Measurements from ENCODE around the gene UPP2. TPM values are rescaled to one million over a fixed set of nuclear protein-coding genes. Genes with fewer than 3 reads are reported as not detected.

UPP2 gene
- total RNA-seq, 1 experiment from 2014 or later: not detected

DNA sequence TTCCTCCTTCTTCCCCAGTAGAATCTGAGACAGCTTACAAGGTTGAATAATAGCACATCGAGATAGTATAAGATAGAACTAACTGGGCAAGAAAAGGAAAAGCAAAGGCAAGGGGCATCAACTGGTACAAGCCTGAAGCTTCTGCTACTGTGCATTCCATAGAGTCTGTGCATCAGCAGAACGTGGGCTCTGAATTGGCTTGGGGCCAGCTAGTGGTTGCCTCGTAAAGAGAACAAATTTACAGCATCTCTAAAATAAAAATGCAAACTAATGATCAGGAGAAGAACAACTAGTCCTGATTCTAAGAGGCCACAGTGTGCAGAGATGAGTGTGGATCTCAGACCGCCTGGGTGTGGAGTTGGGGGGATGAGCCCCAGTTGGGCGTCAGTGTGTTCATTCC is 36.6 kb downstream of the UPP2 start:
- Mint-ChIP-seq H3K27me3 (ENCODE audit: low read depth) (no peaks in the 10 kb centered on the region), H3K36me3 (ENCODE audit: insufficient read depth in 1 of 3, low read depth in 3 of 3) (no peaks in the 10 kb centered on the region), H3K27ac (no peak overlapping the region), H3K9me3 (no peaks in the 10 kb centered on the region; a peak in 1 of 5 replicates), H3K4me3 (no peak overlapping the region), H3K4me1 (no peaks in the 10 kb centered on the region; a peak in 1 of 4 replicates)
- no peak overlapping the region for H2BK5ac ChIP-seq (ENCODE audit: insufficient read length, low read length)
- H2BK20ac ChIP-seq (ENCODE audit: low read depth, low read length, poor library complexity, severe bottlenecking): no peak overlapping the region
- WGBS (ENCODE audit: extremely low coverage, insufficient read length, low lambda C conversion rate): no CpG with 5 or more reads among the region's 5 CpGs
- no peak overlapping the region for H2AFZ ChIP-seq (ENCODE audit: low read length)
- no peak overlapping the region for H3K18ac ChIP-seq (ENCODE audit: insufficient read length, low read depth, low read length)
- no peak overlapping the region for H4K91ac ChIP-seq (ENCODE audit: insufficient read length, low read depth, low read length)
- no peaks in the 10 kb centered on the region for H3K27me3 ChIP-seq (ENCODE audit: insufficient read depth, low read length)
- H3K9me3 ChIP-seq (ENCODE audit: control insufficient read depth, low read depth, low read length): no peaks in the 10 kb centered on the region
- no peak overlapping the region for H3K4me2 ChIP-seq (ENCODE audit: insufficient read depth, insufficient read length, low read length)
- no peak overlapping the region for H2BK15ac ChIP-seq (ENCODE audit: low read depth, low read length)
- no peak overlapping the region for H3K14ac ChIP-seq (ENCODE audit: insufficient read depth, low read length)
- no peak overlapping the region for H3K4ac ChIP-seq (ENCODE audit: low read depth, low read length)
- H3K23me2 ChIP-seq (ENCODE audit: insufficient read length, low read depth, low read length, poor library complexity, severe bottlenecking): no peaks in the 10 kb centered on the region
- no peak overlapping the region for H3K56ac ChIP-seq (ENCODE audit: insufficient read length, low read depth, low read length)
- TF ChIP-seq, protein P1, sequence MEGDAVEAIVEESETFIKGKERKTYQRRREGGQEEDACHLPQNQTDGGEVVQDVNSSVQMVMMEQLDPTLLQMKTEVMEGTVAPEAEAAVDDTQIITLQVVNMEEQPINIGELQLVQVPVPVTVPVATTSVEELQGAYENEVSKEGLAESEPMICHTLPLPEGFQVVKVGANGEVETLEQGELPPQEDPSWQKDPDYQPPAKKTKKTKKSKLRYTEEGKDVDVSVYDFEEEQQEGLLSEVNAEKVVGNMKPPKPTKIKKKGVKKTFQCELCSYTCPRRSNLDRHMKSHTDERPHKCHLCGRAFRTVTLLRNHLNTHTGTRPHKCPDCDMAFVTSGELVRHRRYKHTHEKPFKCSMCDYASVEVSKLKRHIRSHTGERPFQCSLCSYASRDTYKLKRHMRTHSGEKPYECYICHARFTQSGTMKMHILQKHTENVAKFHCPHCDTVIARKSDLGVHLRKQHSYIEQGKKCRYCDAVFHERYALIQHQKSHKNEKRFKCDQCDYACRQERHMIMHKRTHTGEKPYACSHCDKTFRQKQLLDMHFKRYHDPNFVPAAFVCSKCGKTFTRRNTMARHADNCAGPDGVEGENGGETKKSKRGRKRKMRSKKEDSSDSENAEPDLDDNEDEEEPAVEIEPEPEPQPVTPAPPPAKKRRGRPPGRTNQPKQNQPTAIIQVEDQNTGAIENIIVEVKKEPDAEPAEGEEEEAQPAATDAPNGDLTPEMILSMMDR (conservative IDR thresholded peaks at IDR 0.05): no peak
- H3K9ac ChIP-seq (ENCODE audit: extremely low read depth, insufficient read length, low read length): no peak overlapping the region
- H3K79me2 ChIP-seq (ENCODE audit: insufficient read depth, low read length): no peaks in the 10 kb centered on the region
- no peak overlapping the region for H2BK12ac ChIP-seq (ENCODE audit: insufficient read length, low read depth, low read length)
- H4K8ac ChIP-seq (replicated peaks; ENCODE audit: insufficient read length, low read depth, low read length): no peak overlapping the region
- no peaks in the 10 kb centered on the region for H3K79me1 ChIP-seq (ENCODE audit: insufficient read depth, low read depth, low read length, poor library complexity, severe bottlenecking)
- no peak overlapping the region for H3K23ac ChIP-seq (ENCODE audit: insufficient read length, low read depth, low read length)
- no peak overlapping the region for H4K5ac ChIP-seq (ENCODE audit: insufficient read length, low read depth, low read length)
- H3K4me1 ChIP-seq (ENCODE audit: insufficient read depth, low read length): no peaks in the 10 kb centered on the region
- no peak overlapping the region for H2AK5ac ChIP-seq (ENCODE audit: insufficient read length, low read length)
- H2BK120ac ChIP-seq (ENCODE audit: low read depth, low read length, poor library complexity, severe bottlenecking): no peak overlapping the region
- no peak overlapping the region for H3K27ac ChIP-seq (ENCODE audit: insufficient read length, low read depth, low read length)
- H4K20me1 ChIP-seq (ENCODE audit: control insufficient read depth, insufficient read depth, insufficient read length): no peaks in the 10 kb centered on the region
- no peak for DNase-seq
- no peak overlapping the region for H3T11ph ChIP-seq (ENCODE audit: low read length)
